Ovary (tissue), 3 donors: ENCODE measurements around the gene HOMER2.

ENCODE experiments used
- POLR2A ChIP-seq: fragments of 450-650 bp; IDR thresholded peaks from one replicate; pipeline ENCODE4 v1.6.1; 2017; ENCODE audit warnings: antibody characterized with exemption, mild to moderate bottlenecking, moderate library complexity
- TF ChIP-seq, protein P1 (sequence below), 3 donors: fragments of 450-650 bp in 2 of 3; fragments of 200-600 bp in 1 of 3; IDR thresholded peaks; one replicate each; pipeline versions ENCODE4 v1.5.1 to v1.8.0; 2016 to 2022; ENCODE audit warnings: antibody characterized with exemption in 3 of 3, mild to moderate bottlenecking in 1 of 3
- donor health status: DM: no; HTN: no; CAD: no.

DNA sequence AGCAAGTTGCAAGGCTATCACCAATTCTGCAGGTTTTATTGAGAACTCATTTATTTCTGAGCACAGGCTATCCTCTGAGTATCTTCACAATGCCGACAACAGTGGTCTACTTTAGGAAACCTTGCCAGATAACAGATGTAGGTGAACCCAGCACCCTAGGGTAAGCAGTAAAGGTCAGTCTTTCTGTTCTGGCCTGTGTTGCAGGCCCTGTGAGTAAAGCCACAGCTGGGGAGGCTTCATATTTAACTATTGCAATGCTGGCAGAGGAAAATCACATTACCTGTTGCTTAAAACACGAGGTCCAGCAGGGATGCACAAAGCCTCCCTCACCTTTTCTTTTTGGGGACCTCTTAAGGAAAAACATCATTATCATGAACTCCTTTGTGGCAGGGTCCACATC is 87.6 kb downstream of the HOMER2 start:
- TF ChIP-seq, protein P1, sequence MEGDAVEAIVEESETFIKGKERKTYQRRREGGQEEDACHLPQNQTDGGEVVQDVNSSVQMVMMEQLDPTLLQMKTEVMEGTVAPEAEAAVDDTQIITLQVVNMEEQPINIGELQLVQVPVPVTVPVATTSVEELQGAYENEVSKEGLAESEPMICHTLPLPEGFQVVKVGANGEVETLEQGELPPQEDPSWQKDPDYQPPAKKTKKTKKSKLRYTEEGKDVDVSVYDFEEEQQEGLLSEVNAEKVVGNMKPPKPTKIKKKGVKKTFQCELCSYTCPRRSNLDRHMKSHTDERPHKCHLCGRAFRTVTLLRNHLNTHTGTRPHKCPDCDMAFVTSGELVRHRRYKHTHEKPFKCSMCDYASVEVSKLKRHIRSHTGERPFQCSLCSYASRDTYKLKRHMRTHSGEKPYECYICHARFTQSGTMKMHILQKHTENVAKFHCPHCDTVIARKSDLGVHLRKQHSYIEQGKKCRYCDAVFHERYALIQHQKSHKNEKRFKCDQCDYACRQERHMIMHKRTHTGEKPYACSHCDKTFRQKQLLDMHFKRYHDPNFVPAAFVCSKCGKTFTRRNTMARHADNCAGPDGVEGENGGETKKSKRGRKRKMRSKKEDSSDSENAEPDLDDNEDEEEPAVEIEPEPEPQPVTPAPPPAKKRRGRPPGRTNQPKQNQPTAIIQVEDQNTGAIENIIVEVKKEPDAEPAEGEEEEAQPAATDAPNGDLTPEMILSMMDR (IDR thresholded peaks at IDR 0.05), result no peak
- no peak for TF ChIP-seq POLR2A
